GM20431 (cell line): ENCODE results near the gene RPS3A.
"Not testable (repeated sequence)": the region's sequence is repeated elsewhere in the genome, so short reads cannot be mapped to it uniquely, and the experiment has no call there.

ENCODE experiments used
- in situ Hi-C: fragments of 300-500 bp; cut with MseI, MboI; formaldehyde crosslinking; loops from one replicate; pipeline ENCODE4 v1.15.0; 2020; ENCODE audit warnings: low sequenced_read_pairs; ENCODE audit not compliant: unreplicated experiment

The RPS3A gene

DNA sequence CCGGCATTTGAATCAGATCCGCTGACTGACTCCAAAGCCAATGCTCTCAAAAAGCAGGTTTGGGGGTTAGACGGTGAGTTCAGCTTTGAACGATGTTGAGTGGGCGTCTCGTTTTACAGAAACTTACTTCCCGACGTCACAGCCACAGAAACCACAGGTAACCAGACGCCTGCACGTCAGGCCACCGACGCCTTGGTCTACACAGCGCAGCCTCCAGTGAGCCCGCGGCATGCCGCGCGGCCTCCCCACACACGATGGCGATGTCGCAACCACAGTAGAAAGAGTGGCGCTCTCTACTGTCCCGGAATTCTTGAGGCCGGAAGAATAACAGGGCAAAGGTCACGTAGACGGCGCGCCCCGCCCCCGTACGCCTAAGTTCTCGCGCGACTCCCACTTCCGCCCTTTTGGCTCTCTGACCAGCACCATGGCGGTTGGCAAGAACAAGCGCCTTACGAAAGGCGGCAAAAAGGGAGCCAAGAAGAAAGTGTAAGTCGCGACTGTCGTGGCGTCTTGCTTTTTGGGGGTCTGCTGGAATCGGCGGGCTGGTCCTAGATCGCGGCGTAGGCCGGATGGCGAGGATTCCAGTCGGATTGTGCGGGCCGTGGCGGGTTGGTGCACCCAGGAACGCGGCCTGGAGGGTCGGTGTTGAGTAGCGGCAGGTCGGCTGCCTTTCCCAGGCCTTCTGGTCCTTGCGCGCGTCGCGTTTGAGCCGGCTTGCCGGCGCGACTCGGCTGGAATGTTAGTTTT lies at the start of gene RPS3A:
TSS of gene RPS3A (plus strand) at position 400 of the 747 bp plus-strand sequence. CDS start at position 425, 25 bp downstream.
- in situ Hi-C loops = no loop called here

- in situ Hi-C loops = no loop called here
These were observed 46.6 kb upstream of the RPS3A start for GRCh38 chr4:151052785-151053184.

- in situ Hi-C loops = no loop called here
These were observed 43.9 kb upstream of the RPS3A start for GRCh38 chr4:151055539-151055938.

- in situ Hi-C loops = not testable (repeated sequence)
These were observed 36.3 kb upstream of the RPS3A start for GRCh38 chr4:151063143-151063542.

DNA sequence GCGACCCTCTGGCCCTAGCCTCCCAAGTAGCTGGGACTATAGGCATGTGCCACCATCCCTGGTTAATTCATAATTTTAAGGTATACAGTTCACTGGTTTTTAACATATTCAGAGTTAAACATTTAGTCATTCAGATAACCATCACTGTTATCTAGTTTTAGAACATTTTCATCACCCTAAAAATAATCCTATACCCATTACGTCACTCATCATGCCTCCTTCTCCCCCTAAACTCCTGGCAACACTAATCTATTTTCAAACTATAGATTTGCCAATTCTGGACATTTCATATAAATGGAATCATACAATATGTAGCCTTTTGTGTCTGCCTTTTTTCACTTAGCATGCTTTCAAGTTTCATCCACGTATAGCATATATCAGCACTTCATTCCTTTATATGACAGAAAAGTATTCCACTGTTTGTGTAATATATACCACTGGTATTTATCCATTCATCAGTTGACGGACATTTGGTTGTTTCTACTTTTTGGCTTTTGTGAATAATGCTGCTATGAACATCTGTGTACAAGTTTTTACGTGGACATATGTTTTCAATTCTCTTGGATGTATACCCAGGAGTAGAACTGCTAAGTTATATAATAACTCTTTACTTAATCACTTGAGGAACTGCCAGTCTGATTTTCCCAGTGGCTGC lies 32.0 kb upstream of the RPS3A start:
- in situ Hi-C loops = no loop called here

DNA sequence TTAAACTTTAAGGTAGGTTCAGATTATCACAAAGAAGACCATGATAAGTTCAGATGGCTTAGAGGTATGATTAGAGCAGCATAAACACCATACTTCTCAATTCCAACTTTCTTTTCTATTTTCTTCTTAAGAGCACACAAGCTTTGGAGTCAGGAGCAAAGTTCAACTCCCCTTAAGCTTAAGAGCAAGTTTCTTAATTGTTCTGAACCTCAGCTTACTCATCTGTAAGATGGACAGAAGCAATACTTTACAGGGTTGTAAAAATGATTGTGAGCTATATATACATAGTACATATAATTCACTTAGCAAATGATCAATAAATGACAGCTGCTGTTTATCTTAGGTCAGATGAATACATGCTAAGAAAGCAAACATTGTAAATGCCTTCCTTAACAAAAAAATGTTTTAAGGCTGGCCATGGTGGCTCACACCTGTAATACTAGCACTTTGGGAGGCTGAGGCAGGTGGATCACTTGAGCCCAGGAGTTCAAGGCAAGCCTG lies 25.0 kb upstream of the RPS3A start:
- in situ Hi-C loops = no loop called here

DNA sequence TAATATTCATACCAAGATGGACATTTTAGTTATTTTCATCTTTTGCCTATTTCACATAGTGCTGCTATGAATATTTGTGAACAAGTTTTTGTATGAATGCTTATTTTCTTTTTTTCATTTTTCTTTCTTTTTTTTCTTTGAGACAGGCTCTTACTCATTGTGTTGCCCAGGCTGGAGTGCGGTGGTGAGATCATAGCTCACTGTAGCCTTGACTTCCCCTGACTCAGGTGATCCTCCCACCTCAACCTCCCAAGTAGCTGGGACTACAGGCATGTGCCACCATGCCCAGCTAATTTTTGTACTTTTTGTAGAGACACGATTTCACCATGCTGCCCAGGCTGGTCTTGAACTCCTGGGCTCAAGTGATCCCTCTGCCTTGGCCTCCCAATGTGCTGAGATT lies 21.4 kb upstream of the RPS3A start:
- in situ Hi-C loops = not testable (repeated sequence)

GRCh38 chr4:151087467-151087866 lies 12.0 kb upstream of the RPS3A start:
- in situ Hi-C loops = no loop called here

GRCh38 chr4:151091047-151091446 lies 8.4 kb upstream of the RPS3A start:
- in situ Hi-C loops = no loop called here

DNA sequence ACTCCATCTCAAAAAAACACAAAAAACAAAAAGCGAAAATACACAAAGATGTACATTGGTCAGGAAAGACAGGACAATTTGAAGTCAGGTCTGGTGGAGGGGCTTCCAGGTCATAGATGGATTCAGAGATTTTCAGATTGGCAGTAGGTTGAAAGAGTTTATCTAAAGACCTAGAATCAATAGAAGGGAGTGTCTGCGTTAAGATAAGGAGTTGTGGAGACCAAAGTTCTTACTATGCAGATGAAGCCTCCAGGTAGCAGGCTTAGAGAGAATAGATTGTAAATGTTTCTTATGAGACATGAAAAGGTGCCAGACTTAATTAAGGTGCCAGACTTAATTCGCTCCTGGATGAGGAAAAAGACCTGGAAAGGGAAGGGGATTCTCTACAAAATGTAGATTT lies 6.9 kb upstream of the RPS3A start:
- in situ Hi-C loops = no loop called here

- in situ Hi-C loops = no loop called here
These were observed 6.2 kb upstream of the RPS3A start for GRCh38 chr4:151093203-151093602.

DNA sequence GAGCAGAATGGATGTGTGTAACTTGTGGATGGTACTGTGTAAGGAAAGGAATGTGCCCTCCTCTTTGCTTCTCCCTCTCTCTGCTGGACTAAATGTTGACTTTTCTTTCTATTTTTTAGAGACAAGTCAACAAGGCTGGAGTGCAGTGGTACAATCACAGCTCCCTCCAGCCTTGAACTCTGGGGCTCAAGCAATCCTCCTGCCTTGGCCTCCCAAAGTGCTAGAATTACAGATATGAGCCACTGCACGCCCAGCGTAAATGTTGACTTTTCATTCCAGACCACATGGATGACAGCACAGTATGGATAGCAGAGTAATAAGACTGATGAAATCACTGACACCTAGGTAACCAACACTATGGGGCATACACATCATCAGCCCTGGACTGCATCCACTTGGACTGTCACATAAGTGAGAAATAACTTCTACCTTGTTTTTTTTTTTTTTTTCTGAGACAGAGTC lies 5.1 kb upstream of the RPS3A start:
- in situ Hi-C loops = no loop called here

DNA sequence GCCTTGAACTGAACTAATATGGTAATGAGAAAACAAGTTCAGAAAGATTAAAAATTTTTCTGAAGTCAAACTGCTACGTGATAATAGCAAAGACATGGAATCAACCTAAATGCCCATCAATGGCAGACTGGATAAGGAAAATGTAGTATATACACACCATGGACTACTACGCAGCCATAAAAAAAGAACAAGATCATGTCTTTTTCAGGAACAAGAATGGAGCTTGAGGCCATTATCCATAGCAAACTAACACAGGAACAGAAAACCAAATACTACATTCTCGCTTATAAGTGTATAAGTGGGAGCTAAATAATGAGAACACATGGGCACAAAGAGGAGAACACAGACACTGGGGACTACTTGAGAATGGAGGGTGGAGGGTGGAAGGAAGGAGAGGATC lies 4.3 kb upstream of the RPS3A start:
- in situ Hi-C loops = no loop called here

DNA sequence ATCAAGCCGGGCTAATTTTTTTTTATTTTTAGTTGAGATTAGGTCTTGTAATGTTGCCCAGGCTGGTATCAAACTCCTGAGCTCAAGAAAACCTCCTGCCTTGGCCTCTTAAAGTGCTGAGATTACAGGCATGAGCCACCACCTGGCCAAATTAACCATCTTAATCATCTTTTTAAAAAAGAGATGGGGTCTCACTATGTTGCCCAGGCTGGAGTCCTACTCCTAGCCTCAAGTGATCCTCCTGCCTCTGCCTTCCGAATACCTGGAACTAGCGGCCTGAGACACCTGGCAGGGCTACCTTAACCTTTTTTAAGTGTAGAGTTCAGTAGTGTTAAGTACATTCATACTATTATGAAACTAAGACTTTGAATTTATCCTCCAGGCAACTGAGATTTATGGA lies 1.7 kb upstream of the RPS3A start:
- in situ Hi-C loops = no loop called here

DNA sequence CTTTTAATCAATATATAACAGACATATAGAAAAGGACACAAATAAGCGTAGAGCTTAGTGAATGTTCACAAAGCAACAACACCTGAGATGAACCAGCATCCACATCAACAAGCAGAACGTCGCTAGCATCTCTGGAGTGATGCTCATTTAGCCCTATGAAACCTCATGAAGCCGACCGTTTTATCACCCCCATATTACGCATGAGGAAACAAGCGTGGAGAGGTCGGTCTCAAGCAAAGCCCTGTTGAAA lies 524 bp upstream of the RPS3A start:
- in situ Hi-C loops = no loop called here

GRCh38 chr4:151099976-151100417 lies 569 bp downstream of the RPS3A start:
- in situ Hi-C loops = no loop called here

DNA sequence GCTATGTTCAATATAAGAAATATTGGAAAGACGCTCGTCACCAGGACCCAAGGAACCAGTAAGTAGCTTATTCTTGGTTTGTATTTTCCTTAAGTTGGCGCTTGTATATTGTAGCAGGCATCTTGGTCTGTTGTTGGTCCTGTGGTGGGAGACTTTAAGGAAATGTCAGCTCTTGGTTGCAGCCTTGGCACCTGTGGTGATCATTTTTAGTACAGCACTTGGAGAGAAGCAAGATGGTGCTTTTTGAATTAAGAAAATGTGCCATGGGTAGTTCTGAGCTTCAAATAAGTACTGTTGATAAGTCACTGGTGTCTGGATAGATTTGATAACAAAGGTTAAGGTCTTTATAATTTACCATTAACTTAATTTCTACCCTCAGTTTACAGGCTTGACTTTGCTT lies 1.1 kb downstream of the RPS3A start:
- in situ Hi-C loops = no loop called here

DNA sequence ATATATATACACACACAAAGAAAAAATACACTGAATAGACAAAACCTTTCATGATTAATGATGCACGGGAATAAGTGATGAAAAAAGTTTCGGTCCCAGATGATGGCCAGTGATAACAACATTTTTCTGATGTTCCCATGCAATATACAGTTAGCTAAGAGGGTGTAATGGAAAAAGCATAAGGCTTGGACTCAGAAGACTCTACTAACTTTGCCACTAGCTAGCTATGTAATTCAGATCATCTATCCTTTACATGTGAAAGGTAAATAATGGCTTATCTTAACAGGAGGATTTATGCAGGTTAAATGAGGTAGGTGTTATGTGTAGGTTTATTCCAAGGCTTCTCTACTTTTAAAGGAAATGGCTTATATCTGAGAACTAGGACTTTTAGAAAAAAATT lies 4.3 kb downstream of the RPS3A start:
- in situ Hi-C loops = no loop called here

- in situ Hi-C loops = no loop called here
These were observed 5.2 kb downstream of the RPS3A start for GRCh38 chr4:151104621-151105020.

DNA sequence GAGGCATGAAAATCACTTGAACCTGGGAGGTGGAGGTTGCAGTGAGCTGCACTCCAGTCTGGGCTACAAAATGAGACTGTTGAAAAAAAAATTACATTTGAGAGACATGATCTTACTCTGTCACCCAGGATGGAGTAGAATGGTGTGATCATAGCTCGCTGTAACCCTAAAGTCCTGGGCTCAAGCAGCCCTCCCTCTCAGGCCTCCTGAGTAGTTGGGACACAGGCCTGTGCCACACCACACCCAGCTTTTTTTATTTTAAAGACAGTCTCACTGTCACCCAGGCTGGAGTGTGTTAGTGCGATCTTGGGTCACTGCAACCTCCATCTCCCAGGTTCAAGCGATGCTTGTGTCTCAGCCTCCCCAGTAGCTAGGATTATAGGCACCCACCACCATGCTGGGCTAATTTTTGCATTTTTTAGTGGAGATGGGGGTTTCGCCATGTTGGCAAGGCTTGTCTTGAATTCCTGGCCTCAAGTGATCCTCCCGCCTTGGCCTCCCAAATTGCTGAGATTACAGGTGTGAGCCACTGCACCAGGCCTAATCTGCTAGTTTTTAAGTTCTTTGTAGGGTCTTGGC lies 6.1 kb downstream of the RPS3A start:
- in situ Hi-C loops = no loop called here

DNA sequence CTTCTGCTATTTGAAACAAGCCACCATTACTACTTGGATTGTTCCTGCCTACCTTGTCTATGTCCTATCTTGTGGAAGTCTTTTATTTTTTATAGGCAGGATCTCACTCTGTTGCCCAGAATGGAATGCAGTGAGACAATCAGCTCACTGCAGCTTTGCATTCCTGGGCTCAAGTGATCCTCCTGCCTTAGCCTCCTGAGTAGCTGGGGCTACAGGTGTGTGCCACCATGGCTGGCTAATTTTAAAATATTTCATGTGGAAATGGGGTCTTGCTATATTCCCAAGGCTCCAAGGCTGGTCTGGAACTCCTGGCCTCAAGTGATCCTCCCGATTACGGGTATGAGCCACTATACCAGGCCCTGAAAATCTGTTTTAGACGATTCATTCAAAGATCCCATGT lies 7.6 kb downstream of the RPS3A start:
- in situ Hi-C loops = no loop called here
